Natural killer cell (primary cell): ENCODE data around the gene FEM1B. TPM values are rescaled to one million over a fixed set of nuclear protein-coding genes. Genes with fewer than 3 reads are reported as not detected.
"Not testable (repeated sequence)": the region's sequence is repeated elsewhere in the genome, so short reads cannot be mapped to it uniquely, and the experiment has no call there.

ENCODE experiments used
- ATAC-seq, 3 donors: fragments of 150-1000 bp in 2 of 3; fragments of 200-7000 bp in 1 of 3; cut with Tn5 transposase; 1 replicate in 1 of 3; 2 replicates in 2 of 3; pipeline ENCODE4 v1.10.0; 2021; ENCODE audit warnings: mild to moderate bottlenecking in 2 of 3, moderate library complexity in 2 of 3
- DNase-seq, 2 donors: peaks; one replicate each; pipeline versions ENCODE4 v3.0.0 to v3.0.0-alpha.2; 2013 to 2021; ENCODE audit warnings: mixed read lengths in 1 of 2
- H3K27ac ChIP-seq: one replicate; pipeline ENCODE4 v1.5.1; 2013; ENCODE audit warnings: mild to moderate bottlenecking, low read length
- H3K27me3 ChIP-seq: one replicate; pipeline ENCODE4 v1.6.1; 2013; ENCODE audit warnings: low read length; ENCODE audit not compliant: control insufficient read depth, insufficient read depth
- H3K36me3 ChIP-seq: one replicate; pipeline ENCODE4 v1.6.1; 2013; ENCODE audit warnings: low read length; ENCODE audit not compliant: control insufficient read depth, insufficient read depth
- H3K4me1 ChIP-seq: one replicate; pipeline ENCODE4 v1.6.1; 2013; ENCODE audit warnings: low read length; ENCODE audit not compliant: control insufficient read depth, insufficient read depth
- H3K4me3 ChIP-seq: one replicate; pipeline ENCODE4 v1.5.1; 2013; ENCODE audit warnings: low read length
- H3K9me3 ChIP-seq: one replicate; pipeline ENCODE4 v1.6.1; 2013; ENCODE audit warnings: low read length; ENCODE audit not compliant: control insufficient read depth, insufficient read depth
- H3K27ac Mint-ChIP-seq, 2 donors: one replicate each; pipeline ENCODE4 v1.8.0; 2022; ENCODE audit warnings: mild to moderate bottlenecking in 2 of 2, mixed read lengths in 2 of 2, moderate library complexity in 1 of 2
- H3K27me3 Mint-ChIP-seq, 2 donors: one replicate each; pipeline ENCODE4 v1.8.0; 2022; ENCODE audit warnings: low read depth in 2 of 2, mixed read lengths in 2 of 2
- H3K36me3 Mint-ChIP-seq: one replicate; pipeline ENCODE4 v1.8.0; 2022; ENCODE audit warnings: mixed read lengths
- H3K4me1 Mint-ChIP-seq, 2 donors: one replicate each; pipeline ENCODE4 v1.8.0; 2022; ENCODE audit warnings: mixed read lengths in 2 of 2
- H3K4me3 Mint-ChIP-seq: one replicate; pipeline ENCODE4 v1.8.0; 2022; ENCODE audit warnings: mild to moderate bottlenecking, moderate library complexity, mixed read lengths
- H3K9me3 Mint-ChIP-seq, 2 donors: one replicate each; pipeline ENCODE4 v1.8.0; 2022; ENCODE audit warnings: mixed read lengths in 2 of 2
- WGBS: methylation state at CpG from one replicate; pipeline ENCODE4 v1.1.7; 2013; ENCODE audit warnings: missing lambda C conversion rate; ENCODE audit not compliant: insufficient coverage; 5-methylcytosine and 5-hydroxymethylcytosine counted together
- intact Hi-C: fragments of 100-400 bp; cut with micrococcal nuclease; formaldehyde crosslinking; loops from one replicate; pipeline ENCODE4 v1.14.2; 2022
- total RNA-seq, 4 donors: library from RNA; stranded (reverse); fragments of 120-200 nt in 1 of 4; gene quantifications; one replicate each; pipeline versions ENCODE4 v1.2.3 to v1.2.4, GENCODE V29; 2013 to 2022
- TF ChIP-seq, protein P1 (sequence below): fragments of 200-600 bp; IDR thresholded peaks from one replicate; pipeline ENCODE4 v1.8.0; 2022; ENCODE audit warnings: antibody characterized with exemption

FEM1B gene
- total RNA-seq, 3 donors from 2014 or later (not counting 1 experiment from before 2014, with no cell fraction given): 57.4 to 73.5 (median 67.9) TPM

DNA sequence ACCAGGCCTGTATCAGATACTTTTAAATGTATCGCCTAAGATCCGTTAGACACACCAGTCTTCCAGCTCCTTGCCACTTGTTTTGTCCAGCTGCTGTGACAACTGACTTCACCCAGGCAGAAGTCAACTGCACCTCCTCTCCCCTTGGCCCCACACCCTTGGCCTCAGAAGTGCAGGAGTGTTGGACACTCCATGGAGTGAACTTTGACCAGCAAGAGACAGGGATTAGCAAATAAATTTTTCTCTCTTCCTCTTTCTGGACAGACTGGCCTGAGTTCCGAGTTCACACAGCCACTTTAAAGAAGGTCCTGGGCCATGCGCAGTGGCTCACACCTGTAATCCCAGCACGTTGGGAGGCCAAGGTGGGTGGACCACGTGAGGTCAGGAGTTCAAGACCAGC is 45.1 kb upstream of the FEM1B start:
- H3K36me3 Mint-ChIP-seq: no peaks in the 10 kb centered on the region
- WGBS: 89% methylated on average over 6 of the region's 6 CpGs
- H3K27me3 Mint-ChIP-seq: peaks cover 4 to 7% of the 10 kb centered on the region in 2 donors
- no peaks in the 10 kb centered on the region for H3K36me3 ChIP-seq
- ATAC-seq (no peak), DNase-seq (no peak)
- H3K27ac ChIP-seq: no peak overlapping the region
- H3K4me3 ChIP-seq: no peak overlapping the region
- H3K27ac Mint-ChIP-seq: no peak overlapping the region
- H3K27me3 ChIP-seq: no peaks in the 10 kb centered on the region
- intact Hi-C loops: no loop called here
- TF ChIP-seq, protein P1, sequence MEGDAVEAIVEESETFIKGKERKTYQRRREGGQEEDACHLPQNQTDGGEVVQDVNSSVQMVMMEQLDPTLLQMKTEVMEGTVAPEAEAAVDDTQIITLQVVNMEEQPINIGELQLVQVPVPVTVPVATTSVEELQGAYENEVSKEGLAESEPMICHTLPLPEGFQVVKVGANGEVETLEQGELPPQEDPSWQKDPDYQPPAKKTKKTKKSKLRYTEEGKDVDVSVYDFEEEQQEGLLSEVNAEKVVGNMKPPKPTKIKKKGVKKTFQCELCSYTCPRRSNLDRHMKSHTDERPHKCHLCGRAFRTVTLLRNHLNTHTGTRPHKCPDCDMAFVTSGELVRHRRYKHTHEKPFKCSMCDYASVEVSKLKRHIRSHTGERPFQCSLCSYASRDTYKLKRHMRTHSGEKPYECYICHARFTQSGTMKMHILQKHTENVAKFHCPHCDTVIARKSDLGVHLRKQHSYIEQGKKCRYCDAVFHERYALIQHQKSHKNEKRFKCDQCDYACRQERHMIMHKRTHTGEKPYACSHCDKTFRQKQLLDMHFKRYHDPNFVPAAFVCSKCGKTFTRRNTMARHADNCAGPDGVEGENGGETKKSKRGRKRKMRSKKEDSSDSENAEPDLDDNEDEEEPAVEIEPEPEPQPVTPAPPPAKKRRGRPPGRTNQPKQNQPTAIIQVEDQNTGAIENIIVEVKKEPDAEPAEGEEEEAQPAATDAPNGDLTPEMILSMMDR: no peak
- H3K4me3 Mint-ChIP-seq: no peak overlapping the region
- no peaks in the 10 kb centered on the region for H3K9me3 ChIP-seq
- peaks cover 21 to 24% of the 10 kb centered on the region in 2 donors for H3K4me1 Mint-ChIP-seq
- peaks cover 25% of the 10 kb centered on the region for H3K4me1 ChIP-seq
- no peaks in the 10 kb centered on the region for H3K9me3 Mint-ChIP-seq

DNA sequence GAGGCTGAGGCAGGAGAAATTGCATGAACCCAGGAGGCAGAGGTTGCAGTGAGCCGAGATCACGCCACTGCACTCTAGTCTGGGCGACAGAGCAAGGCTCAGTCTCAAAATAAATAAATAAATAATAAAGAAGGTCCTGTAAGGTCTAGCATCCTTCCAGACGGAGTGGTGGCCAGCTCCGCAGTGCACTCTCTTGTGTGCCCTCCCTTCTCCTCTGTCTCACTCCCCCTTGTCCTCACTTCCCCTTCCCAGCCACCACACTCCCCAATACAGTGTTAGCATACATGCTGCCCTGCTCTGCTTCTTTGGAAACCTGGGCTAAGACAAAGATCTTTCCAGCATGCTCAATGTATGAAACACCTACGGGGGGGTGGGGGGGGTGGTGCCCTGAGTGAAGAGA is 44.6 kb upstream of the FEM1B start:
- intact Hi-C loops: no loop called here
- Histone ChIP-seq H3K36me3 (no peaks in the 10 kb centered on the region), H3K4me3 (no peak overlapping the region), H3K27me3 (no peaks in the 10 kb centered on the region), H3K4me1 (peaks cover 22% of the 10 kb centered on the region), H3K9me3 (no peaks in the 10 kb centered on the region), H3K27ac (no peak overlapping the region)
- Mint-ChIP-seq H3K4me3 (no peak overlapping the region), H3K27ac (no peak overlapping the region), H3K4me1 (peaks cover 17 to 19% of the 10 kb centered on the region in 2 donors), H3K9me3 (no peaks in the 10 kb centered on the region), H3K27me3 (peaks cover 7% of the 10 kb centered on the region in 2 donors), H3K36me3 (no peaks in the 10 kb centered on the region)
- TF ChIP-seq, protein P1: no peak
- 69% methylated on average over 5 of the region's 6 CpGs for WGBS
- no peak for DNase-seq
- ATAC-seq: no peak

DNA sequence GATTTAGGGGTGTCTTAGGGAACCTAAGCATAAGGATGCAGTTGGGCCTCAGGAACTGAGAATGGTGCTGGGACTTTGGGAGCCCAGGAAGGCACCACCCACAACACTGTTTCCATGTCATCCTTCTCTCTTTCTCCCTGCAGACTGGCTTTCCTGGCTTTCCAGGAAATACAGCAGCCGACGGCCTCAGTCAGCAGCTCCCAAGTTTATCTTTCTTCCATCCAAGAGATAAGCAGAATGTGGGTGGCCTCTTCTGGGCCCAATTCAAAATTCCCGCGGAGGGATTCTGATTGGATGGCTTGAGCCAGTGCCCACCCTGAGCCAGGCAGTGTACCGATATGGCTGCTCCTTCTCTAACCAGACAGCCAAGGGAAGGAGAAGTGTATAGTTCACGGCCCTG is 43.5 kb upstream of the FEM1B start:
- no peak for ATAC-seq
- no peak overlapping the region for H3K4me3 ChIP-seq
- no peaks in the 10 kb centered on the region for H3K27me3 ChIP-seq
- peaks cover 6 to 8% of the 10 kb centered on the region in 2 donors for H3K4me1 Mint-ChIP-seq
- TF ChIP-seq, protein P1: no peak
- intact Hi-C loops: no loop called here
- no peaks in the 10 kb centered on the region for H3K9me3 Mint-ChIP-seq
- no peaks in the 10 kb centered on the region for H3K36me3 ChIP-seq
- H3K27ac Mint-ChIP-seq: no peak overlapping the region
- H3K27ac ChIP-seq: no peak overlapping the region
- no peaks in the 10 kb centered on the region for H3K9me3 ChIP-seq
- H3K4me1 ChIP-seq: peaks cover 11% of the 10 kb centered on the region
- peaks cover 7 to 13% of the 10 kb centered on the region in 2 donors for H3K27me3 Mint-ChIP-seq
- DNase-seq: no peak
- no peak overlapping the region for H3K4me3 Mint-ChIP-seq
- H3K36me3 Mint-ChIP-seq: no peaks in the 10 kb centered on the region
- WGBS: 96% methylated on average over 6 of the region's 6 CpGs

DNA sequence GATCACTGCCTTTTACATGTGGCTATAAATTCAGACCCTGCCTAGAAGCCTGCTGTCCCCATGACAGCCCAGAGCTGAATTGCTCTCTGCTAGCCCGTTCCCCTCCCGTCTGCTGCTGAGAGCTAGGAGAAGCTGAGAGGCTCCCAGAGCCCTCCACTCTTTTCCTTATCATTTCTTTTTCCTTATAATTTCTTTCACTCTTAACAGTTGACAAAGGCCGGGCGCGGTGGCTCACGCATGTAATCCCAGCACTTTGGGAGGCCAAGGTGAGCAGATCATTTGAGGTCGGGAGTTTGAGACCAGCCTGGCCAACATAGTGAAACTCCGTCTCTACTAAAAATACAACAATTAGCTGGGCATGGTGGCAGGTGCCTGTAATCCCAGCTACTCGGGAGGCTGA is 43.0 kb upstream of the FEM1B start:
- 94% methylated on average over 9 of the region's 9 CpGs for WGBS
- H3K4me3 ChIP-seq, H3K9me3 ChIP-seq, H3K4me1 Mint-ChIP-seq, DNase-seq, H3K27ac ChIP-seq, H3K27me3 ChIP-seq, intact Hi-C loops, H3K36me3 ChIP-seq, H3K4me3 Mint-ChIP-seq, H3K27ac Mint-ChIP-seq, ATAC-seq, H3K9me3 Mint-ChIP-seq, H3K36me3 Mint-ChIP-seq: not testable (repeated sequence)
- peaks cover 11% of the 10 kb centered on the region for H3K4me1 ChIP-seq
- peaks cover 7 to 16% of the 10 kb centered on the region in 2 donors for H3K27me3 Mint-ChIP-seq
